OCI-LY3 (cell line): ENCODE measurements around the gene FMN1.

ENCODE experiments used
- H2AFZ ChIP-seq: fragments of 200-600, 300-600 bp; shearing (Covaris generic); 2 replicates; pipeline ENCODE4 v1.6.0; 2014; ENCODE audit warnings: antibody characterized with exemption, low read depth, low read length
- H3K27ac ChIP-seq: fragments of 200-600, 300-600 bp; sonication (generic); 2 replicates; pipeline ENCODE4 v1.5.1; 2014; ENCODE audit warnings: mild to moderate bottlenecking, low read length, moderate library complexity, mixed read lengths
- H3K27me3 ChIP-seq: fragments of 200-600, 300-600 bp; sonication (generic); 2 replicates; pipeline ENCODE4 v1.6.1; 2014; ENCODE audit warnings: low read depth, low read length, mixed read lengths
- H3K36me3 ChIP-seq: fragments of 200-600, 300-600 bp; sonication (generic); replicated peaks from 2 replicates; pipeline ENCODE3; 2014; ENCODE audit warnings: low read depth, low read length, mixed read lengths
- H3K4me1 ChIP-seq: fragments of 300-600, 200-600 bp; sonication (generic); 2 replicates; pipeline ENCODE4 v1.6.1; 2014; ENCODE audit warnings: low read length, mixed read lengths
- H3K4me2 ChIP-seq: fragments of 200-600, 300-600 bp; sonication (generic); 2 replicates; pipeline ENCODE4 v1.6.1; 2014; ENCODE audit warnings: low read length, mixed read lengths
- H3K4me3 ChIP-seq: fragments of 300-600, 200-600 bp; sonication (generic); 2 replicates; pipeline ENCODE4 v1.5.1; 2014; ENCODE audit warnings: antibody characterized with exemption, mild to moderate bottlenecking, low read length, moderate library complexity
- H3K79me2 ChIP-seq: fragments of 300-600, 200-600 bp; shearing (Covaris generic); 2 replicates; pipeline ENCODE4 v1.6.1; 2014; ENCODE audit warnings: mild to moderate bottlenecking, low read length, mixed read lengths
- H3K9ac ChIP-seq: fragments of 300-600, 200-600 bp; shearing (Covaris generic); 2 replicates; pipeline ENCODE4 v1.6.0; 2014; ENCODE audit warnings: mild to moderate bottlenecking, low read length, moderate library complexity
- H3K9me3 ChIP-seq: fragments of 200-600, 300-600 bp; shearing (Covaris generic); 2 replicates; pipeline ENCODE4 v1.6.1; 2014; ENCODE audit warnings: low read length, mixed read lengths; ENCODE audit not compliant: insufficient read depth
- H4K20me1 ChIP-seq: fragments of 200-600, 300-600 bp; sonication (generic); 2 replicates; pipeline ENCODE4 v1.6.1; 2016; ENCODE audit warnings: low read length, mixed read lengths; ENCODE audit not compliant: insufficient read depth
- EZH2phosphoT487 ChIP-seq: fragments of 200-600 bp; shearing (Covaris generic); IDR thresholded peaks from 2 replicates; pipeline ENCODE4 v1.6.1; 2018; ENCODE audit warnings: antibody characterized with exemption, mixed run types, low read depth
- TF ChIP-seq, protein P1 (sequence below): fragments of 200-600, 300-600 bp; sonication (generic); IDR thresholded peaks from 2 replicates; pipeline ENCODE4 v1.5.1; 2014; ENCODE audit warnings: antibody characterized with exemption, low read length, low read depth

FMN1 gene

DNA sequence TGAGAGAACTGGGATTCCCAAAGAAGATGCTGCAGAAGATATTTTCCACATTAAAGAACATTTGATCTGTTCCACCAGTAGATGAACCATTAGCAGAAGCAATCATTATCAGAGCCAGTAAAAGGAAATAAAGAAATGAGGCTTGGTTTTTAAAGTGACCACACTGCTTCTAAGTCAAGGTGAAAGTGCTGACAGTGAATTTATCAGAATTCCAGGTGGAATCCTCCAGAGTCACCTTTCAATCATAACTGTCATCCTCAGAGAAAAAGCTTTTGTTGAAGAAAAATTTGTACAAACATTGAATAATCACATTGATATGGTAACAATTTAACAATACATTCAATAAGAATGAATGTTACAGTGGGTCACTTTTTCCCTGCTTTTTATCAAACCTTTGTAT, 376.9 kb downstream of the FMN1 start:
- Histone ChIP-seq H3K9me3 (no peaks in the 10 kb centered on the region), H3K4me3 (no peak overlapping the region), H3K79me2 (no peaks in the 10 kb centered on the region), H4K20me1 (no peaks in the 10 kb centered on the region), H2AFZ (no peak overlapping the region), H3K27me3 (peaks cover 51% of the 10 kb centered on the region), H3K4me2 (no peak overlapping the region), H3K27ac (no peak overlapping the region), H3K36me3 (no peaks in the 10 kb centered on the region), H3K9ac (no peak overlapping the region), H3K4me1 (no peaks in the 10 kb centered on the region)
- no peak for TF ChIP-seq EZH2phosphoT487
- TF ChIP-seq, protein P1, sequence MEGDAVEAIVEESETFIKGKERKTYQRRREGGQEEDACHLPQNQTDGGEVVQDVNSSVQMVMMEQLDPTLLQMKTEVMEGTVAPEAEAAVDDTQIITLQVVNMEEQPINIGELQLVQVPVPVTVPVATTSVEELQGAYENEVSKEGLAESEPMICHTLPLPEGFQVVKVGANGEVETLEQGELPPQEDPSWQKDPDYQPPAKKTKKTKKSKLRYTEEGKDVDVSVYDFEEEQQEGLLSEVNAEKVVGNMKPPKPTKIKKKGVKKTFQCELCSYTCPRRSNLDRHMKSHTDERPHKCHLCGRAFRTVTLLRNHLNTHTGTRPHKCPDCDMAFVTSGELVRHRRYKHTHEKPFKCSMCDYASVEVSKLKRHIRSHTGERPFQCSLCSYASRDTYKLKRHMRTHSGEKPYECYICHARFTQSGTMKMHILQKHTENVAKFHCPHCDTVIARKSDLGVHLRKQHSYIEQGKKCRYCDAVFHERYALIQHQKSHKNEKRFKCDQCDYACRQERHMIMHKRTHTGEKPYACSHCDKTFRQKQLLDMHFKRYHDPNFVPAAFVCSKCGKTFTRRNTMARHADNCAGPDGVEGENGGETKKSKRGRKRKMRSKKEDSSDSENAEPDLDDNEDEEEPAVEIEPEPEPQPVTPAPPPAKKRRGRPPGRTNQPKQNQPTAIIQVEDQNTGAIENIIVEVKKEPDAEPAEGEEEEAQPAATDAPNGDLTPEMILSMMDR, result no peak

DNA sequence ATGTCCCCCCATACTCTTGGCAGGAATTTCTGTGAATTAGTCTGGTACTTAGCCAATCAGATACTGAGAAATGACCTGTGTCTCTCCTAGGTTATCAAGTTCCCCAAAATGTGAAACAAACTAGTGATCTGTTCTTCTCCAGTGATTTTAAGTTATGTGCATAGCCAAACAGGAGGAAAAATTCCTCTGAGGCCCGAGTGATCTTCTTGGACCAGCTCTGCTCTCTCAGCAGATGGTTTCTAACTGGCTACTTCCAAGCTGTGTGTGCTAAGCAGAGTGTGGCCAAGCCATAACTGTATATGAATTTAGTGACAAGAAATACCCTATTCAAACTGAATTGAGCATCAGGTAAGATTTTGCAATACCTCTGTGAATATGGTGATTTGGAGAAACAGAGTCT, 387.2 kb downstream of the FMN1 start:
- Histone ChIP-seq H3K4me1 (no peaks in the 10 kb centered on the region), H3K9ac (no peak overlapping the region), H3K27ac (no peak overlapping the region), H3K79me2 (no peaks in the 10 kb centered on the region), H2AFZ (no peak overlapping the region), H3K27me3 (peaks cover 34% of the 10 kb centered on the region), H3K4me2 (no peak overlapping the region), H3K36me3 (no peaks in the 10 kb centered on the region), H4K20me1 (no peaks in the 10 kb centered on the region), H3K4me3 (no peak overlapping the region), H3K9me3 (no peaks in the 10 kb centered on the region)
- TF ChIP-seq, protein P1, result no peak

DNA sequence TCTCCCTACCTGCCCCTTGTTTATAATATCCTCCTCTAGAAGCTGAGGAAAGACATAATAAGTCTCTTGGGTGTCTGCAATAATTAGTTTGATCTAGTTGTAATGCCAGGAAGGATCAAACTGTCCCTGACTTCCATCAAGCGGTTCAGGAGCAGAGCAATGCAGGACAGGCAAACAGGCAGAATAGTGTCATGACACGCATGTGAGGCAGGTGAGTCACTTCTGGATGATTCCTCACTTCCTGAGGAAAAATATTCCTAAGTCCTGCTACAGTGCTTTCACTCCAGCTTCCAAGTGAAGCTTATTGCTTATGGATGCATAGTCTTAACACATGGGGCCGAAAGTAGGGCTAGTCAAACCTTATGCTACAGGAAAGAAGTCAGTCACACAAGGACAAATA, 390.9 kb downstream of the FMN1 start:
- Histone ChIP-seq H2AFZ (no peak overlapping the region), H3K4me1 (no peaks in the 10 kb centered on the region), H3K4me3 (no peak overlapping the region), H3K4me2 (no peak overlapping the region), H3K9ac (no peak overlapping the region), H3K79me2 (no peaks in the 10 kb centered on the region), H3K36me3 (no peaks in the 10 kb centered on the region), H3K27me3 (peaks cover 25% of the 10 kb centered on the region), H4K20me1 (no peaks in the 10 kb centered on the region), H3K9me3 (no peaks in the 10 kb centered on the region), H3K27ac (no peak overlapping the region)
- TF ChIP-seq, protein P1, result no peak
- no peak for TF ChIP-seq EZH2phosphoT487

DNA sequence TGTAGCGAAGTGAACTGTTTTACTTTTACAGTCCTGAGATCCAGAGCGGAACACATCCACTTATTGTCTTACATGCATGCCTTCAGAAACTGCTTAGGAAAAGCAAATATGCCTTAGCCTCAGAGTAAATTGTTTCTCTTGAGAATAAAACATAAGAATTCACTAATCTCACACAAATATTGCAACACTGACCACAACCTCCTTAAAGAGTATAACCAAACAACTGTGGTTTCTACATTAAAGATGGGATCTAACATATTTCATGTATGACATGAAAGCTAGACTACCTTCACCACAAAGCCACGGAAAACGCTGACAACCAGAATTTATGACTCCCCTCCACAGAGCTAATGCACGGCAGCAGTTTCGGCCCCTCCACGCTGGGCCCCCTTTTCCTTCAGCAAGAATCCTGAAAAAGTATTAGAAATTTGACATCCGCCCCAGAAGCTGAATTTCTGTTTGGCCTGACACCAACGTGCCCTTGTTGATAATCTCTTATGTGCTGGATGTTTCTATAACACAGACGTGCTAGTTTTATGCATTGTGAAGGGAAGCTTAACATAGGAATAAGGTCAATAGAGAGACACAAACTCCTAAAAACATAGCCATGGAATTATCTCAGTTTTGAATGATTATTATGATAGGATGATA, 392.1 kb downstream of the FMN1 start:
- Histone ChIP-seq H3K9ac (no peak overlapping the region), H3K27ac (no peak overlapping the region), H3K79me2 (no peaks in the 10 kb centered on the region), H3K4me3 (no peak overlapping the region), H4K20me1 (no peaks in the 10 kb centered on the region), H2AFZ (no peak overlapping the region), H3K4me2 (no peak overlapping the region), H3K27me3 (peaks cover 22% of the 10 kb centered on the region), H3K4me1 (no peaks in the 10 kb centered on the region), H3K9me3 (no peaks in the 10 kb centered on the region), H3K36me3 (no peaks in the 10 kb centered on the region)
- TF ChIP-seq, protein P1, result no peak
- TF ChIP-seq EZH2phosphoT487, result no peak
